C4-2B (cell line): Measurements from ENCODE around the gene SOHLH1.

Experiments used
- H3K27ac ChIP-seq: fragments of 450-650 bp; 2 replicates; pipeline ENCODE4 v1.5.1; 2017
- CTCF ChIP-seq: fragments of 450-650 bp; conservative IDR thresholded peaks from 2 replicates; pipeline ENCODE4 v1.5.1; 2017; ENCODE audit warnings: mild to moderate bottlenecking
- ZFX ChIP-seq: fragments of 450-650 bp; IDR thresholded peaks from 2 replicates; pipeline ENCODE4 v1.6.1; 2017

SOHLH1 gene

DNA sequence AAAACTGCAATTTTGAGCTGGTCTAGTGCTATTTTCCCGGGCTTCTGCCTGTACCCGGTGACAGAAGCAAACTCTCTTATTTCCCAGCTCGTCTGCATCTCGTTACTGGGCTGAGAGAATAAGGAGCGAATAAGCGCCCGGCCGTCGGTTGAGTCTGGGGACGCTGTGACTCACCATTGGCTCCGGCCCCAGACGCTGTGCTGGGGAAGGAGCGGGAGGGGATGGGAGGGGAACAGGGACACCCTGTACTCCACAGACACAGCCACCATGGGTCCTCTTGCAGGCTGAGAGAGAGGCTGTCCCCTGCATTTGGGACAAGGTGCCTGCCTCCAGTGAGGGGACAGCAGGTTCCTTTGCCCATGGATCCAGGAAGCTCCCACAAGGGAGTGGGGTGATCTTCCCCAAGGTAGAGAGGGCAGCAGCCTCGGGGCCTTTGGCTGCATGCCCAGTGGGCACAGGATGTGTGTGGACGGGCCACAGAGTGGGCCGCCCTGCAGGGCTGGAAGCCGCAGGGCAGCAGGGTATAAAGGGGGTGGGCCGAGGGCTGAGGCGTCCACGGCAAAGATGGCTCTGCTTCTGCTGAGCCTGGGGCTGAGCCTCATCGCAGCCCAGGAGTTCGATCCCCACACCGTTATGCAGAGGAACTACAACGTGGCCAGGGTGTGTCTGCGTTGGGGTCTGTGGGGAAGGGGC, 36.4 kb downstream of the SOHLH1 start, which contains the start of gene LCN9:
LCN9 (plus strand) TSS at position 552 of the 693 bp plus-strand sequence; CDS start at position 565, 13 bp downstream.
- TF ChIP-seq CTCF, result no peak
- TF ChIP-seq ZFX, result no peak
- no peak within 1 kb of the TSS for H3K27ac ChIP-seq

DNA sequence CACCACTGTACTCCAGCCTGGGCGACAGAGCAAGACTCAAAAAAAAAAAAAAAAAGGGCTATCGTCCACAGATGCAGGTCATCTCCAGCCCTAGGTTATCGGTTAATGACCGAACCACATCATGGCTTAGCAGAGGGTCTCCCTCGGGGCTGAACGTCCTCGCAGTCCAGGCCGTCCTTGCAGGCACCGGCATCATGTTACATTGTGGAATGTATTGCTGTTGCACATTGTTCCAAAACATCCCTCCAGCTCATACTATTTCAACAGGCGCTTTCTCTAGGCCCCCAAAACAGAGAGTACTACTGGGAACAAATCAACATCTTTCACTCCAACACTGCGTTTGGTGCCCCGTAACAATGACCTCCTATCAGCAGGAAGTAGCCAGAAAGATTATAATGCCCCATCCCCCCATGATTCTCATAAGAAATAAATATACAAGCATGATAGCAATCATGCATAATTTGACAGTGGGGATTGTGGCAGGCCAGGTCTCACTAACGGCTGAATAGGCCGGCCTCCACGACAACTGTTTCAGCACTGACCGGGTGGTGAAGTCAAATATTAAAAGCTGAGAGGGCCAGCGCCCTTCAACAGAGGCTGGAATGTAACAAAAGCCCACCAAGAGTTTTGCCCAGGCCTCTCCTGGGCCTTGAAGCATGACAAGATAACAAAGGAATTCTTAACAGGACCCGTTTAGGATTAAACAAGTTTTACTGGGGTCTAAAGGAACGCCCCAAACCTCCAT, 37.3 kb downstream of the SOHLH1 start:
- no peak overlapping the region for H3K27ac ChIP-seq
- TF ChIP-seq CTCF, result no peak
- no peak for TF ChIP-seq ZFX

- H3K27ac ChIP-seq, result no peak overlapping the region
- TF ChIP-seq CTCF (no peak), ZFX (no peak)
Observed at GRCh38 chr9:135660407-135660806, 38.9 kb downstream of the SOHLH1 start.

DNA sequence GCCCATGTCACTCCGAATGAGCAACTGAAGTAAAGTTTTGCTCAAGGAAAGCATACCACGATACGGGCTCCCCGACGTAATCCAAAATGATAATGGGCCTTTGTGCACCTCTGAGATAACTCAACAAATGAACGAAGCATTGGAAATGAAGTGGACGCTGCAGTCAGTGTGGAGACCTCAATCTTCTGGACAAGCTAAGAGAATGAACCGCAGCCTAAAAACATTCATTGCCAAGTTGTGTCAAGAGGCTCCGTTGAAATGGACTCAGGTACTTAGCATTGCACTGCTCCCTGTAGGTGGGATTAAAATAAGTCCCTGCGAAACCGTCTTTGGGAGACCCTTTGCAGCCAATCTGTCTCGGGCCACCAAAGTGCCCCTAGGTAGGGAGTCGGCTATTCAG, 40.0 kb downstream of the SOHLH1 start:
- TF ChIP-seq CTCF (no peak), ZFX (no peak)
- H3K27ac ChIP-seq, result no peak overlapping the region

DNA sequence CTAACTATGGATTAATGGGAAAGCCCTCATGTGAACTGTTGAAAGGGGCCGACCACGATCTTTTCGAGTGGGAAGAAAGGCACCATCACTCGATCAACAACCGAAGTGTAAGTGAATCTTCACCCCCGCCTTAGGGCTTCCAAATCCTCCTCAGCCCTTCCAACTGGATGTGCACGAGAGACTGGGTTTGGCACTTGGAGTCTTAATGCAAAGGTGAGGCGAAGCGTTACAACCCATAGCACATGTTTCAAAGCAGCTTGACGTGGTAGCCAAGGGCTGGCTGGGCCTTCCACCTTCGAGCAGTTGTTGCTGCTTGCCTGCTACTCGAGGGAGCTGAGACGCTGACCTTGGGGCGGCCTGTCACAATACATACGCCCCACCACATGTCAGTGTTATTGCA, 41.9 kb downstream of the SOHLH1 start:
- H3K27ac ChIP-seq, result no peak overlapping the region
- TF ChIP-seq ZFX (no peak), CTCF (no peak)

GRCh38 chr9:135655317-135655716, 44.0 kb downstream of the SOHLH1 start:
- TF ChIP-seq CTCF, result no peak
- TF ChIP-seq ZFX, result no peak
- no peak overlapping the region for H3K27ac ChIP-seq

DNA sequence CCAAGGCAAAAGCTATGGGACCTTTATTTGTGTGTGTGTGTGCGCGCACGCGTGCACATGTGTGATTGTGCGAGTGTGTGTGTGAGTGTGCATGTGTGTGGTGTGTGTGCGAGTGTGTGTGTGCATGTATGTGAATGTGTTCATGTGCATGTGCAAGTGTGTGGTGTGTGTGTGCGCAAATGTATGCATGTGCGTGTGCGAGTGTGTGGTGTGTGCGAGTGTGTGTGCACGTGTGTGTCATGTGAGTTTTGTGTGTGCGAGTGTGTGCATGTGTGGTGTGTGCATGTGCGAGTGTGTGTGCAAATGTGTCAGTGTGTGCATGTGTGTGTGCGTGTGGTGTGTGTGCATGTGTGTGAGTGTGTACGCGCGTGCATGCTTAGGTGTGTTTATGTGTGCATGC, 48.9 kb downstream of the SOHLH1 start:
- no peak overlapping the region for H3K27ac ChIP-seq
- TF ChIP-seq CTCF, result no peak
- TF ChIP-seq ZFX, result no peak
